Fibroblast of lung (primary cell): ENCODE data around the gene CCNE1. TPM values are rescaled to one million over a fixed set of nuclear protein-coding genes. Genes with fewer than 3 reads are reported as not detected.
A peak's percentile ranks its signal among the peaks of the same experiment; 100 is the strongest.

Experiments
- DNase-seq, 2 donors: peaks; one replicate each; pipeline versions ENCODE4 v3.0.0 to v3.0.0-alpha.2; 2010; ENCODE audit warnings: low read depth in 2 of 2
- H2AFZ ChIP-seq: 2 replicates; pipeline ENCODE4 v1.5.1; 2012; ENCODE audit warnings: low read length, control low read depth, inconsistent platforms
- H3K27ac ChIP-seq: 2 replicates; pipeline ENCODE4 v1.5.1; 2011; ENCODE audit warnings: low read length, control low read depth; ENCODE audit not compliant: insufficient read depth
- H3K27me3 ChIP-seq: 2 replicates; pipeline ENCODE4 v1.5.1; 2011; ENCODE audit warnings: mild to moderate bottlenecking, low read length; ENCODE audit not compliant: control insufficient read depth, insufficient read depth
- H3K36me3 ChIP-seq: 2 replicates; pipeline ENCODE4 v1.5.1; 2011; ENCODE audit warnings: low read length; ENCODE audit not compliant: control insufficient read depth, insufficient read depth
- H3K4me1 ChIP-seq: 2 replicates; pipeline ENCODE4 v1.5.1; 2011; ENCODE audit warnings: low read length; ENCODE audit not compliant: control insufficient read depth, insufficient read depth; ENCODE audit errors: extremely low read depth
- H3K4me2 ChIP-seq: 2 replicates; pipeline ENCODE4 v1.5.1; 2011; ENCODE audit warnings: low read length, control low read depth; ENCODE audit not compliant: insufficient read depth; ENCODE audit errors: extremely low read depth
- H3K4me3 ChIP-seq, 4 experiments: fragments of 200-600 bp in 1 of 4; sonication (generic) in 1 of 4; replicated peaks in 1 of 4; 2 replicates each; pipeline ENCODE4 v1.5.1; 2011 to 2016; ENCODE audit warnings: low read length in 4 of 4, low read depth in 3 of 4, mild to moderate bottlenecking in 3 of 4, control low read depth in 2 of 4, inconsistent platforms in 1 of 4, mixed read lengths in 1 of 4; ENCODE audit not compliant: insufficient read depth in 1 of 4; ENCODE audit errors: control extremely low read depth in 1 of 4
- H3K79me2 ChIP-seq: 2 replicates; pipeline ENCODE4 v1.5.1; 2012; ENCODE audit warnings: mild to moderate bottlenecking, low read length, inconsistent platforms; ENCODE audit not compliant: control insufficient read depth, insufficient read depth
- H3K9ac ChIP-seq: 2 replicates; pipeline ENCODE4 v1.5.1; 2011; ENCODE audit warnings: mild to moderate bottlenecking, low read length, control low read depth; ENCODE audit not compliant: insufficient read depth
- H3K9me3 ChIP-seq: 2 replicates; pipeline ENCODE4 v1.5.1; 2012; ENCODE audit warnings: low read depth, low read length; ENCODE audit not compliant: control insufficient read depth, insufficient read depth
- H4K20me1 ChIP-seq: 2 replicates; pipeline ENCODE4 v1.5.1; 2011; ENCODE audit warnings: low read length; ENCODE audit not compliant: control insufficient read depth, insufficient read depth; ENCODE audit errors: extremely low read depth
- EZH2 ChIP-seq: IDR thresholded peaks from 2 replicates; pipeline ENCODE4 v1.5.1; 2012; ENCODE audit warnings: low read length, control low read depth, mild to moderate bottlenecking; ENCODE audit errors: missing control alignments
- polyA plus RNA-seq, 2 donors: library from polyadenylated mRNA; depleted of rRNA in 1 of 2; stranded (reverse) in 1 of 2; unstranded in 1 of 2; fragments of >200 nt; gene quantifications; 2 replicates each; pipeline ENCODE4 v1.2.1, GENCODE V29; 2011 to 2012; ENCODE audit warnings: missing spikeins in 1 of 2
- total RNA-seq: library from RNA; depleted of rRNA; stranded (reverse); fragments of >200 nt; gene quantifications from 2 replicates; pipeline ENCODE4 v1.2.1, GENCODE V29; 2014
- TF ChIP-seq, protein P1 (sequence below), 2 donors: IDR thresholded peaks in 1 of 2; conservative IDR thresholded peaks in 1 of 2; 1 replicate in 1 of 2; 2 replicates in 1 of 2; pipeline ENCODE4 v1.5.1; 2011 to 2012; ENCODE audit warnings: low read length in 2 of 2, control low read depth in 1 of 2, inconsistent platforms in 1 of 2, low read depth in 1 of 2, mild to moderate bottlenecking in 1 of 2

CCNE1 gene
- total and polyA plus RNA-seq, 2 donors (not counting 1 experiment from before 2014, with no cell fraction given), result 4.8 to 5.3 TPM

DNA sequence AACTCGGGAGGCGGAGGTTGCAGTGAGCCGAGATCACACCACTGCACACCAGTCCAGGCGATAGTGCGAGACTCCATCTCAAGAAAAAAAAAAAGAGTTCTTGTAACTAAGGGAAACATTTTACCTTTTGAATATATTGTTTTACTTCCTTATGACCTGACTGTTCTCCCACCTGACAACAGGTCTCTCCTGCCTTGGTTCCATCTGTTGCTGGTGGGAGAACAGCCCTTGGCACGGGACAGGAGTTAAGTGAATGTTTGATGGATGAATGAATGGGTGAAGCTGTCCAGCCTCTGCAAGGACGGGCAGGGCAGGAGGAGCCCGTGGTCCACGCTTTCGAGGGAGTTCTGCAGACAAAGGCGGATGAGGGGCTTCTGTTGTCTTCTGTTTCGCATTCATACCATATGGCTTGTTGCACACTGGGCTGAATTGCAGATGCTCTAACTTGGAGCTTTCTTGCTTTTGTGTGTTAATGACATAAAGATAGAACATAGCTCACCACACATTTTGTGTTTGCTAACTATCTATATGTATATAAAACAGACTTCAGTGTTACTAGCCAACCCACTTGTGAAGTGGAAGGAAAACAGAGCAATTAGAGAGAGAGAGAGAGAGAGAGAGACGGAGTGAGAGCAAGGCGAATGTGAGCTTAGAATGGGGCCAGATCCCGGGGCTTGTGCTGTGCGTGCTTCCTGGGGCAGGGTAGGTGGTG, 16.2 kb upstream of the CCNE1 start:
- H3K4me3 ChIP-seq, result no peak overlapping the region
- H3K9ac ChIP-seq, result no peak overlapping the region
- no peak overlapping the region for H2AFZ ChIP-seq
- no peak for DNase-seq
- TF ChIP-seq, protein P1, sequence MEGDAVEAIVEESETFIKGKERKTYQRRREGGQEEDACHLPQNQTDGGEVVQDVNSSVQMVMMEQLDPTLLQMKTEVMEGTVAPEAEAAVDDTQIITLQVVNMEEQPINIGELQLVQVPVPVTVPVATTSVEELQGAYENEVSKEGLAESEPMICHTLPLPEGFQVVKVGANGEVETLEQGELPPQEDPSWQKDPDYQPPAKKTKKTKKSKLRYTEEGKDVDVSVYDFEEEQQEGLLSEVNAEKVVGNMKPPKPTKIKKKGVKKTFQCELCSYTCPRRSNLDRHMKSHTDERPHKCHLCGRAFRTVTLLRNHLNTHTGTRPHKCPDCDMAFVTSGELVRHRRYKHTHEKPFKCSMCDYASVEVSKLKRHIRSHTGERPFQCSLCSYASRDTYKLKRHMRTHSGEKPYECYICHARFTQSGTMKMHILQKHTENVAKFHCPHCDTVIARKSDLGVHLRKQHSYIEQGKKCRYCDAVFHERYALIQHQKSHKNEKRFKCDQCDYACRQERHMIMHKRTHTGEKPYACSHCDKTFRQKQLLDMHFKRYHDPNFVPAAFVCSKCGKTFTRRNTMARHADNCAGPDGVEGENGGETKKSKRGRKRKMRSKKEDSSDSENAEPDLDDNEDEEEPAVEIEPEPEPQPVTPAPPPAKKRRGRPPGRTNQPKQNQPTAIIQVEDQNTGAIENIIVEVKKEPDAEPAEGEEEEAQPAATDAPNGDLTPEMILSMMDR (conservative IDR thresholded peaks at IDR 0.05 in 1 of 2, IDR thresholded peaks at IDR 0.05 in 1 of 2; ENCODE audit: low read depth in 1 of 2, low read length in 2 of 2), result no peak
- TF ChIP-seq EZH2, result no peak
- H3K4me2 ChIP-seq, result no peak overlapping the region
- H3K27me3 ChIP-seq, result no peaks in the 10 kb centered on the region
- no peaks in the 10 kb centered on the region for H3K79me2 ChIP-seq
- H3K27ac ChIP-seq, result no peak overlapping the region
- no peaks in the 10 kb centered on the region for H3K9me3 ChIP-seq
- no peaks in the 10 kb centered on the region for H4K20me1 ChIP-seq
- no peaks in the 10 kb centered on the region for H3K4me1 ChIP-seq
- no peaks in the 10 kb centered on the region for H3K36me3 ChIP-seq

DNA sequence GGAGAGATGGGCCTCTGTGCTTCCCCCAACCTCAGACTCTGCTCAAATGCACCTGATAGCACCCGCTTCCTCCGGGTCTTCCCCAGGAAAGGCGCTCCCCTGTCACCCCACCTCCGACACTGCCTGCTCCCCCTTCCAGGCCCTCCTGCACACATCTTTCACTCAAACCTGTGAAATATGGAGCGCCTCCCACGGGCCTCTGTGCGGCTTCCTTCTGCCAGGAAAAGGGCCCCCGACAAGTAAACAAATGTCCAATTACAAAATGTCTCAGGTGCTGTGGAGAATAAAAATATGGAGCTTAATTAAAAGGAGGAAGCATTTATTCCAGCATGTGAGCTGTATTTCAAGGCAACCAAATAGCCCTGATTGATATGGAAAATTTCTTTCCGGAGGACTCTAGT, 15.6 kb upstream of the CCNE1 start:
- Histone ChIP-seq H3K4me2 (no peak overlapping the region), H3K4me3 (no peak overlapping the region), H3K9ac (no peak overlapping the region), H3K79me2 (no peaks in the 10 kb centered on the region), H2AFZ (no peak overlapping the region), H3K27me3 (no peaks in the 10 kb centered on the region), H4K20me1 (no peaks in the 10 kb centered on the region), H3K9me3 (no peaks in the 10 kb centered on the region), H3K27ac (no peak overlapping the region), H3K4me1 (no peaks in the 10 kb centered on the region), H3K36me3 (no peaks in the 10 kb centered on the region)
- no peak for DNase-seq
- TF ChIP-seq EZH2, result no peak
- TF ChIP-seq, protein P1 (conservative IDR thresholded peaks at IDR 0.05 in 1 of 2, IDR thresholded peaks at IDR 0.05 in 1 of 2; ENCODE audit: low read depth in 1 of 2, low read length in 2 of 2), result no peak

DNA sequence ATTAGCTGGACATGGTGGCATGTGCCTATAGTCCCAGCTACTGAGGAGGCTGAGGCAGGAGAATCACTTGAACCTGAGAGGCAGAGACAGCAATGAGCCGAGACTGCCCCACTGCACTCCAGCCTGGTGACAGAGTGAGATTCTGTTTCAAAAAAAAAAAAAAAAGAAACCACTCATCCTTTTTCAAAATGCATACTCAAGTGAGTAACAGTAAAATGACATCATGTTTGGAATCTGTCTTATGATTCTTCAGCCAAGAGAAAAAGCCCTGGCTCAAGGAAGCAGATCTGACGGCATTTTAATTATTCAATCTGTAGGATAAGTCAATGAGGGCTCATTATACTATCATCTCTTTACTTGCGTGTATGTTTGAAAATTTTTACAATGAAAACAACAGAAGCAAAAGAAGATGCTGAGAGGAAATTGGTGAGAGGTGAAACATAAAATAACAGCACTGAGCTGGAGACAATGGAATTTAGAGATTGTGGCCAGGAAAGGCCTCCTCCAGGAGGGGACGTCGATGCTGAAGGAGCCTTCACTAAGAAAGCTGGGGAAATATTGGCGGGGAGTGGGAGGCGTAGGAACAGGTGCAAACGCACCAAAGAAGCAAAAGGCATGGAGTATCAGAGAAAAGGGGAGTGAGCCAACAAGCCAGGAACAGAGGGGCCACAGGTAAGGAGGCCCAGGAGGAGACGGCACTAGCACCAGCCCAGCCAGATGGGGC, 12.9 kb upstream of the CCNE1 start:
- H3K4me2 ChIP-seq, result no peak overlapping the region
- DNase-seq, result peak; percentile 8 to 70
- H3K4me3 ChIP-seq, result no peak overlapping the region

More for the DNA sequence above, 12.9 kb upstream of the CCNE1 start:
- Histone ChIP-seq H3K27ac (no peak overlapping the region), H3K4me1 (no peaks in the 10 kb centered on the region), H3K9me3 (no peaks in the 10 kb centered on the region), H3K27me3 (no peaks in the 10 kb centered on the region), H3K79me2 (no peaks in the 10 kb centered on the region), H2AFZ (no peak overlapping the region), H3K9ac (no peak overlapping the region), H3K36me3 (no peaks in the 10 kb centered on the region), H4K20me1 (no peaks in the 10 kb centered on the region)
- TF ChIP-seq, protein P1 (conservative IDR thresholded peaks at IDR 0.05 in 1 of 2, IDR thresholded peaks at IDR 0.05 in 1 of 2; ENCODE audit: low read depth in 1 of 2, low read length in 2 of 2), result no peak
- no peak for TF ChIP-seq EZH2
